ENCODE measurements around the gene BECN2. TPM values are rescaled to one million over a fixed set of nuclear protein-coding genes. Genes with fewer than 3 reads are reported as not detected.
A peak's percentile ranks its signal among the peaks of the same experiment; 100 is the strongest.

BECN2 gene
- not detected in 2 replicates for total RNA-seq (2014; rRNA removed; shearing (Covaris generic))
- not detected in 2 replicates for polyA plus RNA-seq (2014; cell fraction: nucleus; rRNA removed)

GRCh38 chr1:241957692-241958494 is at the start of gene BECN2:
BECN2 (plus strand) TSS chr1:241957767; CDS start chr1:241957767, 0 bp downstream.
- DNase-seq (ENCODE audit: extremely low read depth, low read depth) = no peak

GRCh38 chr1:241916196-241916595 is 41.4 kb upstream of the BECN2 start:
- no peak for DNase-seq (ENCODE audit: extremely low read depth, low read depth)

- DNase-seq (ENCODE audit: extremely low read depth, low read depth) = no peak
Observed at GRCh38 chr1:241917487-241917886, 40.1 kb upstream of the BECN2 start.

GRCh38 chr1:241918879-241919278 is 38.7 kb upstream of the BECN2 start:
- peak; percentile 29 for DNase-seq (ENCODE audit: extremely low read depth, low read depth)

GRCh38 chr1:241924080-241924808 is 33.3 kb upstream of the BECN2 start:
- DNase-seq (ENCODE audit: extremely low read depth, low read depth) = no peak

GRCh38 chr1:241926141-241926540 is 31.4 kb upstream of the BECN2 start:
- DNase-seq (ENCODE audit: extremely low read depth, low read depth) = no peak

GRCh38 chr1:241927321-241927720 is 30.2 kb upstream of the BECN2 start:
- no peak for DNase-seq (ENCODE audit: extremely low read depth, low read depth)

GRCh38 chr1:241932845-241933244 is 24.7 kb upstream of the BECN2 start:
- DNase-seq (ENCODE audit: extremely low read depth, low read depth) = no peak

- DNase-seq (ENCODE audit: extremely low read depth, low read depth) = no peak
Observed at GRCh38 chr1:241934201-241934848, 23.2 kb upstream of the BECN2 start.

GRCh38 chr1:241934866-241935265 is 22.7 kb upstream of the BECN2 start:
- DNase-seq (ENCODE audit: extremely low read depth, low read depth) = no peak

- DNase-seq (ENCODE audit: extremely low read depth, low read depth) = no peak
Observed at GRCh38 chr1:241939798-241940197, 17.8 kb upstream of the BECN2 start.

- no peak for DNase-seq (ENCODE audit: extremely low read depth, low read depth)
Observed at GRCh38 chr1:241942738-241943137, 14.8 kb upstream of the BECN2 start.

GRCh38 chr1:241944300-241944699 is 13.3 kb upstream of the BECN2 start:
- no peak for DNase-seq (ENCODE audit: extremely low read depth, low read depth)

- no peak for DNase-seq (ENCODE audit: extremely low read depth, low read depth)
Observed at GRCh38 chr1:241947354-241947753, 10.2 kb upstream of the BECN2 start.

- DNase-seq (ENCODE audit: extremely low read depth, low read depth) = no peak
Observed at GRCh38 chr1:241950390-241950789, 7.2 kb upstream of the BECN2 start.

GRCh38 chr1:241962153-241962552 is 4.6 kb downstream of the BECN2 start:
- DNase-seq (ENCODE audit: extremely low read depth, low read depth) = no peak

GRCh38 chr1:241963722-241964121 is 6.2 kb downstream of the BECN2 start:
- no peak for DNase-seq (ENCODE audit: extremely low read depth, low read depth)

- DNase-seq (ENCODE audit: extremely low read depth, low read depth) = peak; percentile 59
Observed at GRCh38 chr1:241964550-241965282, 7.1 kb downstream of the BECN2 start.

GRCh38 chr1:241968611-241969010 is 11.0 kb downstream of the BECN2 start:
- no peak for DNase-seq (ENCODE audit: extremely low read depth, low read depth)

- no peak for DNase-seq (ENCODE audit: extremely low read depth, low read depth)
Observed at GRCh38 chr1:241972703-241973369, 15.3 kb downstream of the BECN2 start.
